HEK293T (cell line): ENCODE results near the gene LRBA.

Experiments
- CTCF ChIA-PET: fragments of 350-600 bp; formaldehyde crosslinking; extraction: SDS; loops from one replicate; lab custom pipeline; 2021; ENCODE audit warnings: antibody characterized with exemption, inconsistent platforms; lab: Yijun Ruan, JAX
- POLR2A ChIA-PET: fragments of 350-600 bp; formaldehyde crosslinking; extraction: SDS; loops from one replicate; lab custom pipeline; 2020; ENCODE audit warnings: antibody characterized with exemption, inconsistent platforms; lab: Yijun Ruan, JAX
- DNase-seq: peaks from one replicate; pipeline ENCODE4 v3.0.0; 2012; ENCODE audit warnings: mixed read lengths; ENCODE audit errors: extremely low spot score
- ARNT ChIP-seq: fragments of 450-650 bp; IDR thresholded peaks from 2 replicates; pipeline ENCODE4 v1.6.1; 2017; ENCODE audit warnings: mild to moderate bottlenecking
- BHLHE40 ChIP-seq: fragments of 450-650 bp; IDR thresholded peaks from 2 replicates; pipeline ENCODE4 v1.6.1; 2016; ENCODE audit warnings: mild to moderate bottlenecking, moderate library complexity, borderline replicate concordance
- CTBP1 ChIP-seq: fragments of 450-650 bp; IDR thresholded peaks from 2 replicates; pipeline ENCODE4 v1.6.1; 2016; ENCODE audit warnings: borderline replicate concordance
- ELF4 ChIP-seq: fragments of 450-650 bp; IDR thresholded peaks from 2 replicates; pipeline ENCODE4 v1.6.1; 2017; ENCODE audit warnings: antibody characterized with exemption
- FOXA1 ChIP-seq: fragments of 450-650 bp; IDR thresholded peaks from 2 replicates; pipeline ENCODE4 v1.6.1; 2016; ENCODE audit warnings: mild to moderate bottlenecking
- FOXK2 ChIP-seq: fragments of 450-650 bp; IDR thresholded peaks from 2 replicates; pipeline ENCODE4 v1.6.1; 2016; ENCODE audit warnings: mild to moderate bottlenecking
- FOXM1 ChIP-seq: fragments of 450-650 bp; IDR thresholded peaks from 2 replicates; pipeline ENCODE4 v1.6.1; 2017; ENCODE audit warnings: mild to moderate bottlenecking, borderline replicate concordance
- HDGF ChIP-seq: fragments of 450-650 bp; IDR thresholded peaks from 2 replicates; pipeline ENCODE4 v1.6.1; 2017; ENCODE audit warnings: antibody characterized with exemption, borderline replicate concordance
- L3MBTL2 ChIP-seq: fragments of 450-650 bp; conservative IDR thresholded peaks from 2 replicates; pipeline ENCODE4 v1.6.1; 2016; ENCODE audit warnings: mild to moderate bottlenecking
- LEF1 ChIP-seq: fragments of 450-650 bp; IDR thresholded peaks from 2 replicates; pipeline ENCODE4 v1.6.1; 2017; ENCODE audit warnings: mild to moderate bottlenecking, borderline replicate concordance
- NFRKB ChIP-seq: fragments of 450-650 bp; IDR thresholded peaks from 2 replicates; pipeline ENCODE4 v1.6.1; 2016; ENCODE audit warnings: mild to moderate bottlenecking, moderate library complexity
- PKNOX1 ChIP-seq: fragments of 450-650 bp; IDR thresholded peaks from 2 replicates; pipeline ENCODE4 v1.6.1; 2016
- SP1 ChIP-seq: fragments of 450-650 bp; IDR thresholded peaks from 2 replicates; pipeline ENCODE4 v1.6.1; 2017
- SUZ12 ChIP-seq: fragments of 450-650 bp; IDR thresholded peaks from 2 replicates; pipeline ENCODE4 v1.6.1; 2016; ENCODE audit warnings: mild to moderate bottlenecking
- TARDBP ChIP-seq: fragments of 450-650 bp; IDR thresholded peaks from 2 replicates; pipeline ENCODE4 v1.6.1; 2016
- ZNF384 ChIP-seq: fragments of 450-650 bp; IDR thresholded peaks from 2 replicates; pipeline ENCODE4 v1.6.1; 2016

The LRBA gene

GRCh38 chr4:150253965-150254630 lies 761.0 kb downstream of the LRBA start:
- DNase-seq, result no peak
- POLR2A ChIA-PET, result no interaction called here
- CTCF ChIA-PET, result interaction anchor here (0.6 kb wide), 1 partner anchor 758 kb away, joined by 3 read pairs; no protein-coding TSS in a partner anchor
- no peak for TF ChIP-seq TARDBP
- TF ChIP-seq BHLHE40, result no peak
- no peak for TF ChIP-seq ELF4
- no peak for TF ChIP-seq SUZ12
- TF ChIP-seq PKNOX1, result no peak
- TF ChIP-seq NFRKB, result no peak
- TF ChIP-seq LEF1, result no peak
- TF ChIP-seq FOXA1, result no peak
- no peak for TF ChIP-seq FOXK2
- TF ChIP-seq ZNF384, result no peak

- no peak for DNase-seq
- ChIA-PET POLR2A (no interaction called here), CTCF (interaction anchor here (0.6 kb wide), 1 partner anchor 759 kb away, joined by 3 read pairs; no protein-coding TSS in a partner anchor)
- TF ChIP-seq ELF4 (no peak), ZNF384 (no peak), L3MBTL2 (no peak)
Measured at GRCh38 chr4:150253416-150253815, 761.7 kb downstream of the LRBA start.

GRCh38 chr4:150252741-150253140 lies 762.3 kb downstream of the LRBA start:
- POLR2A ChIA-PET, result no interaction called here
- TF ChIP-seq HDGF (no peak), TARDBP (no peak), LEF1 (no peak), FOXA1 (no peak), NFRKB (no peak), L3MBTL2 (no peak), CTBP1 (no peak), SP1 (no peak), ELF4 (no peak), FOXK2 (no peak), SUZ12 (no peak), BHLHE40 (no peak), ZNF384 (no peak), PKNOX1 (no peak), ARNT (no peak), FOXM1 (no peak)
- no peak for DNase-seq
- CTCF ChIA-PET, result no interaction called here

- TF ChIP-seq LEF1 (no peak), PKNOX1 (no peak), BHLHE40 (no peak), NFRKB (no peak), ELF4 (no peak), SUZ12 (no peak), FOXK2 (no peak), TARDBP (no peak), L3MBTL2 (no peak), ZNF384 (no peak), FOXM1 (no peak), ARNT (no peak), SP1 (no peak), HDGF (no peak)
- CTCF ChIA-PET, result no interaction called here
- POLR2A ChIA-PET, result no interaction called here
- no peak for DNase-seq
Measured at GRCh38 chr4:150252306-150252705, 762.8 kb downstream of the LRBA start.

DNA sequence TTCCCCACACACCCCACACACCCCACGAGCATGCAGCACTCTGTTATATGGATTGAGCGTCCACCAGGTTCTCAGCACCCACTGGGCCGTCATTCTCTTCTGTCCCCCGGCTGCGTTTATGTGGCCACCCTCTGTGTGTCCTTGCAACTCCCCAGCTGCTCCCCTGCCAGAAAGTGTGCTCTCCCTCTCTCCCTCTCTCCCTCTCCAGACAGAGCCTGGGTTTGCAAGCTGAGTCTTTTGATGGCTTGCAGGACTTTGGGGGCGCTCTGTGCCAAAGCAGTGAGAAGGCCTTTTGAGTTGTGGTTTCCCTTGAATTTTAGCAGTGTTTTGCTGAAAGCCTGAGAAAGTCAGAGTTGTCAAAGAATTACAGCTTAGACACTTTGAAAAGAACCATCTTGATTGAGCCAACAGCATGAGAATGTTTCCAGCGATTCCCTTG lies 763.3 kb downstream of the LRBA start:
- POLR2A ChIA-PET, result no interaction called here
- no peak for DNase-seq
- no peak for TF ChIP-seq L3MBTL2
- no peak for TF ChIP-seq TARDBP
- no peak for TF ChIP-seq FOXK2
- no peak for TF ChIP-seq BHLHE40
- TF ChIP-seq SUZ12, result no peak
- TF ChIP-seq LEF1, result no peak
- no peak for TF ChIP-seq SP1
- TF ChIP-seq PKNOX1, result no peak
- TF ChIP-seq CTBP1, result no peak
- no peak for TF ChIP-seq ZNF384
- TF ChIP-seq ARNT, result no peak
- no peak for TF ChIP-seq NFRKB
- TF ChIP-seq ELF4, result no peak
- no peak for TF ChIP-seq FOXA1
- no peak for TF ChIP-seq HDGF
- no peak for TF ChIP-seq FOXM1

More for the DNA sequence above, 763.3 kb downstream of the LRBA start:
- CTCF ChIA-PET, result no interaction called here
